Hematopoietic multipotent progenitor cell treated with erythropoietin and hydrocortisone succinate and interleukin-3 and kit ligand, for 8 days (in vitro differentiated cells): ENCODE data around the gene CERS6.
"Not testable (repeated sequence)": the region's sequence is repeated elsewhere in the genome, so short reads cannot be mapped to it uniquely, and the experiment has no call there.

ENCODE experiments used
- DNase-seq: peaks from one replicate; pipeline ENCODE4 v3.0.0-alpha.2; 2015

CERS6 gene

GRCh38 chr2:168502852-168503251 is 46.8 kb downstream of the CERS6 start:
- not testable (repeated sequence) for DNase-seq

DNA sequence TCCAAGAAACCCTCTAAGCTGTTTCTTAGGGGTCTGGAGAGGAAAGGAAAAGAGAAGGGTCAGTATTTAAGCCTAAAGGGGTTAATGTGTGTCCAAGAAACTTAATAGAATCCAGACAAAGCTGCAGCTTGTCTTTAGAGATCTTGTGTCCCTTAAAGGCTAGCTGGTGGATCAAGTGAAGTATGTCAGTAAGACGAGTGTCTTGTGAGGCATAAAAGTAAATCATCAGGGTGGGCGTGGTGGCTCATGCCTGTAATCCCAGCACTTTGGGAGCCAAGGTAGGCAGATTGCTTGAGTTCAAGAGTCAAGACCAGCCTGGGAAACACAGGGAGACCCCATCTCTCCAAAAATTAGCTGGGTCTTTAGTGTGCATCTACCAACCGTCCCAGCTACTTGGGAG is 47.8 kb downstream of the CERS6 start:
- no peak for DNase-seq

DNA sequence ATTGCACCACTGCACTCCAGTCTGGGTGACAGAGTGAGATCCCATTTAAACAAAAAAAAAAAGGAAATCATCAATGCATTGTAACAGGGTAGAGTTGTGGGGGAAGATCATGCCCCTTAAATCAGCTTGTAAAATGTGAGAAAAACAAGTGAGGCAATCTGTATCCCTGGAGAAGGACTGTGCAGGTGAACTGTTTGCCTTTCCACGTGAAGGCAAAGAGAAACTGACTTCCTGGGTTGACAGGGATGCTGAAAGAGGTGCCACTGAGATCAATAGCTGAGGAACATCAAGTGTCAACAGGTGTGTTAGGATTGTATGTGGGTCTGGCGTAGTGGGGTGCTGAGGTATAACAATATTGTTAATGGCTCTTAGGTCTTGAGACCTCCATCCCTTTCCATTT is 48.3 kb downstream of the CERS6 start:
- no peak for DNase-seq

- DNase-seq, result no peak
These were observed 54.2 kb downstream of the CERS6 start for GRCh38 chr2:168510125-168510756.

- DNase-seq, result no peak
These were observed 58.6 kb downstream of the CERS6 start for GRCh38 chr2:168514692-168515091.

GRCh38 chr2:168515502-168515901 is 59.4 kb downstream of the CERS6 start:
- no peak for DNase-seq

DNA sequence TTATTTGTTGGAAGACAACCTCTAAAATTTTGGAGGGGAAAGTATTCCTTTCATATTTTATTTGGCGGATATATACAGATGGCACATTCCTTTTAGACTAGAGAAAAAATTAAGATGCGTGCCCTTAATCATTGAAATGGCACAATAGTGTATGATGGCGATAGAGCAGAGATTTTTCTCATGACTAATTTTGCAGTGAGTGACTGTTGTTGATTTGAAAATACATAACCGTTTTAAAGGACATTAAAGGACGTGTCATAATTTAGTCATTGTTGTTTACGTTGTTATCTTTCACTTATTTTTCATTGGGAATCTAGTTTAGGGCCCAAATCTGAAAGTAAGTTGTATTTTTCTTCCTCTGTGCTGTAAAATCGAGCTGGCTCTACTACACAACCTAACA is 61.7 kb downstream of the CERS6 start:
- DNase-seq, result no peak

DNA sequence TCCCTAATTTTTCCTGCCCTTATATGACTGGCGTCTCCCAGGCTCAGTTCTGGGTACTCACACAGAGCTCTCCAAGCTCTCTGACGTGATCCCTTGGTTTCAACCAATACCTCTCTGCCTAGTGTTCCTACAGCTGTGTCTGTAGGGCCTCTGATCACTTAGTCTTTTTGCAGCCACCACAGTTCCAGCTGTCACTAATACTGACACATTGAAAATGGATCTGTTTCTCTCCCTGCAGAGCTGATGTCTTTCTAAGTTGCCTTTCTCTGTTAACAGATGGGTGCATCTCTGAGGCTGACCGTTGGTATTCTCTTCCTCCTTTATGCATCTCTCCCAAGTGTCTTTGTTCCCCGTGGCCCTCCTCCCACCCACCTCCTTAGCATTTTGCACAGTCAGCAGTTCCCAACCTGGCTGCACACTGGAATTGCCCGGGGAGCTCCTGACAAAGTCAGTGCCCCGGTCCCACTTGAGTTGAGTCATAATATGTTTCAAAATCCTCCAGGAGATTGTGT is 62.5 kb downstream of the CERS6 start:
- no peak for DNase-seq

DNA sequence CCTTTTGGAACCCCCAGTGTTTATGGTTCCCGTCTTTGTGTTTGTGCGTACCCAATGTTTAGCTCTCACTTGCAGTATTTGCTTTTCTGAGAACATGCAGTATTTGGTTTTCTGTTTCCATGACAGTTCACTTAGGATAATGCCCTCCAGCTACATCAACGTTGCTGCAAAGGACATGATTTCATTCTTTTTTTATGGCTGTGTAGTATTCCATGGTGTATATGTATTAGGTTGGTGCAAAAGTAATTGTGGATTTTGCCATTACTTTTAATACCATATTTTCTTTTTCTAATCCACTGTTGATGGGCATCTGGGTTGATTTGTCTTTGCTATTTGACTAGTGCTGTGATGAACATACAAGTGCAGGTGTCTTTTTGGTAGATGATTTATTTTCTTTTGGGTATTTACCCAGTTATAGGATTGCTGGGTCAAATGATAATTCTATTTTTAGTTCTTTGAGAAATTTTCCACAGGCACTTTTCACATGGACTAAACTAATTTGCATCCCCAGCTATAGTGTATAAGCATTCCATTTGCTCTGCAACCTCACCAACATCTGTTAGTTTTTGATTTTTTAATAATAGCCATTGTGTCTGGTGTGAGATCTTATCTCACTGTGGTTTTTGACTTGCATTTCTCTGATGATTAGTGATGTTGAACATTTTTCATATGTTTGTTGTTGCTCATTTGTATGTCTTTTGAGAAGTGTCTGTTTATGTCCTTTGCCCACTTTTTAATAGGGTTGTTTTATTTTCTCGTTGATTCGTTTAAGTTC is 63.6 kb downstream of the CERS6 start:
- peak; percentile 14 for DNase-seq

- DNase-seq, result peak; percentile 56
These were observed 65.1 kb downstream of the CERS6 start for GRCh38 chr2:168521053-168521741.

- DNase-seq, result no peak
These were observed 66.4 kb downstream of the CERS6 start for GRCh38 chr2:168522446-168522845.

- DNase-seq, result no peak
These were observed 67.9 kb downstream of the CERS6 start for GRCh38 chr2:168524005-168524404.

GRCh38 chr2:168525020-168525419 is 68.9 kb downstream of the CERS6 start:
- DNase-seq, result no peak

- no peak for DNase-seq
These were observed 69.8 kb downstream of the CERS6 start for GRCh38 chr2:168525716-168526446.

DNA sequence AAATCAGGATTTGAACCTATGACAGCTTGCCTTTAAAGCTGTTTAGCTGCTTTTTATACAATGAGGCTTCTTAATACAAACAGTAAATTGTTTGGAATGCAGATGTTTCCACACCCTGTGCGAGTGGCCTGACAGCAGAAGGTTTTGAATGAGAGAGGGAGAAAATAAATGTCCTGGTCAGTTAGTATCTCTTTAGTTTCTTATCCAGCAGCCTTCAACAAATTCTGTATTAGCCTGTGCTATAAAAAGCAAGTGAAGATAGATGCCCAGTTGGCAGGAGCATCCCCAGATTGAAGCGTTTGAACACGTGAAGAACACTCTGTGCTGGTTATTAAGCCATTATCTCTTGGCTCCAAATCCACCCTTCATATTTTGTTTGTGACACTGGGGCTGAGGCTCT is 70.6 kb downstream of the CERS6 start:
- DNase-seq, result no peak

DNA sequence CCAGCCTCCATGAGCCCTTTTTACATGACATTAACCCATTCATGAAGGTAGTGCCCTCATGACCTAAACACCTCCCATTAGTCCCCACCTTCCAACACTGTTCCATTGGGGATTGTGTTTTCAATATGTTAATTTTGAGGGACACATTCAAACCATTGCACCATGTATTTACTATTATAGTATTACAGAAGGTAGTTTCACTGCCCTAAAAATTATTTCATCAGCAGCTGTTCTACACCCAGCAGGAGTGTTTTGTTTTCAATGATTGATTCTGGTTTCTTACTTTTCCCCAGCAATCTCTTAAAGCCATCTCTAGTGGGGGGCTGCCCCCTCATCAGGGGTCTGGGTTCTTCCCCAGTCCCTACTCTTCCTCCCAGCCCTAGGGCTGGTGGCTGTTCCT is 71.9 kb downstream of the CERS6 start:
- no peak for DNase-seq

DNA sequence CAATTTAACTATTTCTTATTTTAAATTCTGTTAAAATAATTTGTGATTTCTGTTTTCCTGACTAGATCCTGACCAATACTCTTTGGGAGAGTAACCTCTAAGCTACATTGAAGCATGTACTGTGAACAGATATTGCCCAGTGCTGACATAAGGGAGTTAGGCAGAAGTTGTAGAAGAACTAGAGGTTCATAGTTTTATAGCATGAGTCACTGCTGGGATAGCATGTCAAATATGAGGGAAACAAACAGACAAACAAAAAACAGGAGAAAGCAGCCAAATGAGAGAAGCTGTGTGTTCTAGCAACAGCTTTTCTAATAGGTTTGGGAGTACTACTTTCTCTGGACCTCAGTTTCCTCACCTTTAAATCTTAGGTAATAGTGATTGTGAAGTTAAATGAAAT is 72.4 kb downstream of the CERS6 start:
- DNase-seq, result no peak

GRCh38 chr2:168529054-168529833 is 73.2 kb downstream of the CERS6 start:
- no peak for DNase-seq

- peak; percentile 5 for DNase-seq
These were observed 74.0 kb downstream of the CERS6 start for GRCh38 chr2:168529900-168530561.

DNA sequence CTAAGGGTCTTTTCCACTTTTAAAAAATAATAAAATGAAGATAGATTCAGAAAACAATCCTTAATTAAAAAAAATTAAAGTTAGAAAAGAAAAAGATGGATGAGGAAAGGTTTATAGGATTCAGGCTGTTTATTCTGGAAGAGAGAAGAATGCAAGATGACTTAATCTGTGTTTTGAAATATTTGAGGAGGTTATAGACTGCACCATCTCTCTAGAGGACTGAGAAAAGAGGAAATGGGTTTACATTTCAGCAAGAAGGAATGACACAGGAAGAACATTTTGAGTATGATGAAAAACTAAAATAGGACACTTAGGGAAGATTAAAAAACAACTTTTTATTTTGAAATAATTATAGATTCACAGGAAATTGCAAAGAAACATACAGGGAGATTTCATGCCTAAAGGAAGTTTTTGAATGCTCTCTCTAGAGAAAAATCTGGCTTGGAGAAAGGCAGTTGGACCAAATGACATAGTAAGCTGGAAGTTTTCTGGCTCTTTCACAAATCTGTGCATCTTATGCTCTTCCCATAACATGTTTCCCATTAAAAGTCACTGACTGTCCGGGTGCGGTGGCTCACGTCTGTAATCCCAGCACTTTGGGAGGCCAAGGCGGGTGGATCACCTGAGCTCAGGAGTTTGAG is 75.0 kb downstream of the CERS6 start:
- DNase-seq, result no peak

GRCh38 chr2:168534926-168535325 is 78.9 kb downstream of the CERS6 start:
- DNase-seq, result no peak
